Hepatocyte (in vitro differentiated cells): Measurements from ENCODE around the gene PPFIA4.

ENCODE experiments used
- EZH2phosphoT487 ChIP-seq: fragments of 200-600 bp; sonication (generic); IDR thresholded peaks from one replicate; pipeline ENCODE4 v1.6.1; 2018; ENCODE audit warnings: antibody characterized with exemption, mild to moderate bottlenecking, low read depth, moderate library complexity; ENCODE audit not compliant: unreplicated experiment, severe bottlenecking
- TF ChIP-seq, protein P1 (sequence below): fragments of 200-600 bp; sonication (generic); IDR thresholded peaks from 2 replicates; pipeline ENCODE4 v1.5.1; 2016; ENCODE audit warnings: antibody characterized with exemption, mild to moderate bottlenecking; ENCODE audit not compliant: poor library complexity

GRCh38 chr1:203101813-203102634 is 75.7 kb downstream of the PPFIA4 start:
- TF ChIP-seq, protein P1, sequence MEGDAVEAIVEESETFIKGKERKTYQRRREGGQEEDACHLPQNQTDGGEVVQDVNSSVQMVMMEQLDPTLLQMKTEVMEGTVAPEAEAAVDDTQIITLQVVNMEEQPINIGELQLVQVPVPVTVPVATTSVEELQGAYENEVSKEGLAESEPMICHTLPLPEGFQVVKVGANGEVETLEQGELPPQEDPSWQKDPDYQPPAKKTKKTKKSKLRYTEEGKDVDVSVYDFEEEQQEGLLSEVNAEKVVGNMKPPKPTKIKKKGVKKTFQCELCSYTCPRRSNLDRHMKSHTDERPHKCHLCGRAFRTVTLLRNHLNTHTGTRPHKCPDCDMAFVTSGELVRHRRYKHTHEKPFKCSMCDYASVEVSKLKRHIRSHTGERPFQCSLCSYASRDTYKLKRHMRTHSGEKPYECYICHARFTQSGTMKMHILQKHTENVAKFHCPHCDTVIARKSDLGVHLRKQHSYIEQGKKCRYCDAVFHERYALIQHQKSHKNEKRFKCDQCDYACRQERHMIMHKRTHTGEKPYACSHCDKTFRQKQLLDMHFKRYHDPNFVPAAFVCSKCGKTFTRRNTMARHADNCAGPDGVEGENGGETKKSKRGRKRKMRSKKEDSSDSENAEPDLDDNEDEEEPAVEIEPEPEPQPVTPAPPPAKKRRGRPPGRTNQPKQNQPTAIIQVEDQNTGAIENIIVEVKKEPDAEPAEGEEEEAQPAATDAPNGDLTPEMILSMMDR: no peak
- TF ChIP-seq EZH2phosphoT487: no peak
